Activated naive CD4-positive, alpha-beta T cell treated with anti-CD3 and anti-CD28 coated beads for 36 hours (primary cell): ENCODE measurements around the gene RGS7. TPM values are rescaled to one million over a fixed set of nuclear protein-coding genes. Genes with fewer than 3 reads are reported as not detected.
"Not testable (repeated sequence)": the region's sequence is repeated elsewhere in the genome, so short reads cannot be mapped to it uniquely, and the experiment has no call there.

Source experiments
- CTCF ChIA-PET: fragments of 350-600 bp; sonication (Branson Sonifier 250); formaldehyde crosslinking; loops from one replicate; lab custom pipeline; 2021; ENCODE audit warnings: antibody characterized with exemption; lab: Charles Lee
- DNase-seq: peaks from one replicate; pipeline ENCODE4 v3.0.0-alpha.2; 2020
- H3K27ac Mint-ChIP-seq: one replicate; pipeline ENCODE4 v1.8.0; 2021; ENCODE audit warnings: mild to moderate bottlenecking, mixed read lengths
- H3K27me3 Mint-ChIP-seq: one replicate; pipeline ENCODE4 v1.8.0; 2021; ENCODE audit warnings: low read depth, mixed read lengths
- H3K36me3 Mint-ChIP-seq: one replicate; pipeline ENCODE4 v1.8.0; 2021; ENCODE audit warnings: low read depth, mixed read lengths
- H3K4me1 Mint-ChIP-seq: one replicate; pipeline ENCODE4 v1.8.0; 2021; ENCODE audit warnings: low read depth, mixed read lengths
- H3K4me3 Mint-ChIP-seq: one replicate; pipeline ENCODE4 v1.8.0; 2021; ENCODE audit warnings: mild to moderate bottlenecking, moderate library complexity, mixed read lengths
- H3K9me3 Mint-ChIP-seq: one replicate; pipeline ENCODE4 v1.8.0; 2021; ENCODE audit warnings: mixed read lengths
- intact Hi-C: fragments of 100-400 bp; cut with micrococcal nuclease; formaldehyde crosslinking; loops from one replicate; pipeline ENCODE4 v1.15.1; 2023
- total RNA-seq, 2 experiments: library from RNA; stranded (reverse); gene quantifications; one replicate each; pipeline ENCODE4 v1.2.3, GENCODE V29; 2021

RGS7 gene
- total RNA-seq, 2 experiments from 2014 or later: not detected

DNA sequence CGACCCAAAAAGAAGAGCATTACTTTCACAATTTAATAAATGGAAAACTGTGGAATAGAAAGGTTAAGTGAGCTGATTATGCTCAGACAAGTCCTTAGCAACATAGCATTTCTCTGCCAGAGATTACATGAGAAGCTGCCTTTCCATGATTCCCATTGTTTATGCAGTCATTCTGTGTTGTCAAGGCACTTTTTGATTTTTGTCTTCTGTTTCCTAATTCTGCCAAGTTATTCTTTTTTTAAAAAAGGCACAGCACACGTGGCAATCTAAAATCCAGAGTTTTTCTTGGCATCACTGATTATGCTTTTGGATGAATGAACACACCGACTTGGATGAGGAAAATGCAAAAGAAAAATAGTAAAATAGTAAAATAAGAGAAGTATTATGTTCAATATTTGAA, 185.0 kb downstream of the RGS7 start:
- no peaks in the 10 kb centered on the region for H3K36me3 Mint-ChIP-seq
- no peak overlapping the region for H3K4me3 Mint-ChIP-seq
- no peaks in the 10 kb centered on the region for H3K9me3 Mint-ChIP-seq
- DNase-seq: no peak
- CTCF ChIA-PET: no interaction called here
- H3K27ac Mint-ChIP-seq: no peak overlapping the region
- no peaks in the 10 kb centered on the region for H3K4me1 Mint-ChIP-seq
- intact Hi-C loops: no loop called here
- no peaks in the 10 kb centered on the region for H3K27me3 Mint-ChIP-seq

DNA sequence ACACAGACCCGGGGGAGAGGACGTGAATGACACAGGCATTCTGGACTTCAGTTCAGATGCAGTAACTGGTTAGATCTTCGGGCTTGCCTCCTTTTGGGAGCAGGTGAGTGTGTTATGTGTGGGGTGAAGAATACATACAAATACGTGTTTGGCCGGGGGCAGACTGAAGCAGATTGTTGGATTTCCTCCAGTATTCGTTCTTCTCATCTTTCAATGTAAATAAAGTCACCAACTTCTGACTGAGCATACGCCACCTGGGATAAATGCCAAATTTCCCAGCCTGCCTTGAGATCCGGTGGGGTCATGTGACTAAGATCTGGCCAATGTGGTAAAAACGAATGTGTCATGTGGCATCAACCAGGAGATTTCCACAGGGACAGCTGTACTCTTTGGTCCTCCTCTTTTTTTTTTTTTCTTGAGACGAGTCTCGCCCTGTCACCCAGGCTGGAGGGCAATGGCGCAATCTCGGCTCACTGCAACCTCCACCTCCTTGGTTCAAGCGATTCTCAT, 189.8 kb downstream of the RGS7 start:
- peaks cover 2% of the 10 kb centered on the region for H3K9me3 Mint-ChIP-seq
- DNase-seq: no peak
- no peak overlapping the region for H3K27ac Mint-ChIP-seq
- CTCF ChIA-PET: no interaction called here
- no peaks in the 10 kb centered on the region for H3K4me1 Mint-ChIP-seq
- intact Hi-C loops: no loop called here
- H3K27me3 Mint-ChIP-seq: no peaks in the 10 kb centered on the region
- no peak overlapping the region for H3K4me3 Mint-ChIP-seq
- H3K36me3 Mint-ChIP-seq: no peaks in the 10 kb centered on the region

DNA sequence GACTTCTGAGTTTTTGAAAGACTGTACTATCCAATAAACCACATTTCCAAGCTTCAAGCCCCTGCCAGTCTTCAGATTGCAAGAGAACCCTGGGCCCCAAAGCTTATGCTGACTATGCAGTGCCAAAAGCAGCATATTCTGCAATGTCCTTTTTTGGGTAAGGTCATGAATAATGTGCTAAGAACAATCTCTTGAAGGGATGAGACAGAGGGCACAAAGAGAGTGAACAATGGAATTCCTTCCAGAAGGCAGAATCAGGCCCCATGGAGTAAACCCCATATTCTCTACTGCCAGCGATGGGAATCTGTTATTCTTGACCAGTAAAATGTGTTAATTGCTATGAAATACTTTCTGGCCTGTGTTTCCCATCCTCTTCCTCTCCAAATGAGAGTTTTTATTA, 190.4 kb downstream of the RGS7 start:
- no peaks in the 10 kb centered on the region for H3K36me3 Mint-ChIP-seq
- intact Hi-C loops: no loop called here
- H3K4me3 Mint-ChIP-seq: no peak overlapping the region
- no peaks in the 10 kb centered on the region for H3K27me3 Mint-ChIP-seq
- H3K27ac Mint-ChIP-seq: no peak overlapping the region
- DNase-seq: no peak
- CTCF ChIA-PET: no interaction called here
- H3K9me3 Mint-ChIP-seq: peaks cover 2% of the 10 kb centered on the region
- no peaks in the 10 kb centered on the region for H3K4me1 Mint-ChIP-seq

DNA sequence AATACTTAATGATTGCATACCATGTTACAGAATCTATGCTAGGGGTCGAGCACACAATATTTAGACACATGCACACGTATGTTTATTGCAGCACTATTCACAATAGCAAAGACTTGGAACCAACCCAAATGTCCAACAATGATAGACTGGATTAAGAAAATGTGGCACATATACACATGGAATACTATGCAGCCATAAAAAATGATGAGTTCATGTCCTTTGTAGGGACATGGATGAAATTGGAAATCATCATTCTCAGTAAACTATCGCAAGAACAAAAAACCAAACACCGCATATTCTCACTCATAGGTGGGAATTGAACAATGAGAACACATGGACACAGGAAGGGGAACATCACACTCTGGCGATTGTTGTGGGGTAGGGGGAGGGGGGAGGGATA, 191.7 kb downstream of the RGS7 start:
- CTCF ChIA-PET, H3K9me3 Mint-ChIP-seq, H3K27me3 Mint-ChIP-seq, H3K4me3 Mint-ChIP-seq, intact Hi-C loops, H3K27ac Mint-ChIP-seq, H3K4me1 Mint-ChIP-seq, DNase-seq, H3K36me3 Mint-ChIP-seq: not testable (repeated sequence)

DNA sequence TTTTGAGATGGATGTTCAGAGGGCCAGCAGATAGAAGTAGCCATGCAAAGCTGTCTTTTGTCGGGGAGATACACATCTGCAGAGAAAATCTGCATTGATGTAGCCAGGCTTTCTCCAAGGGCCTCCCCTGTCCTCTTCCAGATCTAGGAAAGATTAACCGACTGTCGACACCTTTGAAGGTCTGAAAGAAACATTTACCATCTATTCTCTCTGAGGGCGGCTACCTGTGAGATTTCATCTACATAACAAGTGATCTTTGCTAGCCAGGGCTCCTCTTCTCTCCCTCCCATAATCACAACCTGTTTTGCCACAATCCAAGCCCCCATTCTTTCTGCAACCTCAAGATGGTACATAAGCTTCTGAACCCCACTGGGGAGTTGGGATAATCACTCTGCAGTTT, 193.6 kb downstream of the RGS7 start:
- no peaks in the 10 kb centered on the region for H3K27me3 Mint-ChIP-seq
- no peak overlapping the region for H3K27ac Mint-ChIP-seq
- H3K4me3 Mint-ChIP-seq: no peak overlapping the region
- H3K9me3 Mint-ChIP-seq: peaks cover 2% of the 10 kb centered on the region
- H3K4me1 Mint-ChIP-seq: no peaks in the 10 kb centered on the region
- DNase-seq: no peak
- H3K36me3 Mint-ChIP-seq: no peaks in the 10 kb centered on the region
- CTCF ChIA-PET: no interaction called here
- intact Hi-C loops: no loop called here

GRCh38 chr1:241161188-241161689, 195.8 kb downstream of the RGS7 start:
- intact Hi-C loops: no loop called here
- H3K9me3 Mint-ChIP-seq: peaks cover 2% of the 10 kb centered on the region
- CTCF ChIA-PET: no interaction called here
- no peak overlapping the region for H3K4me3 Mint-ChIP-seq
- no peaks in the 10 kb centered on the region for H3K36me3 Mint-ChIP-seq
- H3K27ac Mint-ChIP-seq: no peak overlapping the region
- DNase-seq: no peak
- no peaks in the 10 kb centered on the region for H3K4me1 Mint-ChIP-seq
- no peaks in the 10 kb centered on the region for H3K27me3 Mint-ChIP-seq

GRCh38 chr1:241157435-241157834, 199.6 kb downstream of the RGS7 start:
- no peak for DNase-seq
- no peaks in the 10 kb centered on the region for H3K36me3 Mint-ChIP-seq
- H3K9me3 Mint-ChIP-seq: peaks cover 3% of the 10 kb centered on the region
- CTCF ChIA-PET: no interaction called here
- no peak overlapping the region for H3K4me3 Mint-ChIP-seq
- intact Hi-C loops: no loop called here
- H3K27me3 Mint-ChIP-seq: no peaks in the 10 kb centered on the region
- H3K27ac Mint-ChIP-seq: no peak overlapping the region
- no peaks in the 10 kb centered on the region for H3K4me1 Mint-ChIP-seq

DNA sequence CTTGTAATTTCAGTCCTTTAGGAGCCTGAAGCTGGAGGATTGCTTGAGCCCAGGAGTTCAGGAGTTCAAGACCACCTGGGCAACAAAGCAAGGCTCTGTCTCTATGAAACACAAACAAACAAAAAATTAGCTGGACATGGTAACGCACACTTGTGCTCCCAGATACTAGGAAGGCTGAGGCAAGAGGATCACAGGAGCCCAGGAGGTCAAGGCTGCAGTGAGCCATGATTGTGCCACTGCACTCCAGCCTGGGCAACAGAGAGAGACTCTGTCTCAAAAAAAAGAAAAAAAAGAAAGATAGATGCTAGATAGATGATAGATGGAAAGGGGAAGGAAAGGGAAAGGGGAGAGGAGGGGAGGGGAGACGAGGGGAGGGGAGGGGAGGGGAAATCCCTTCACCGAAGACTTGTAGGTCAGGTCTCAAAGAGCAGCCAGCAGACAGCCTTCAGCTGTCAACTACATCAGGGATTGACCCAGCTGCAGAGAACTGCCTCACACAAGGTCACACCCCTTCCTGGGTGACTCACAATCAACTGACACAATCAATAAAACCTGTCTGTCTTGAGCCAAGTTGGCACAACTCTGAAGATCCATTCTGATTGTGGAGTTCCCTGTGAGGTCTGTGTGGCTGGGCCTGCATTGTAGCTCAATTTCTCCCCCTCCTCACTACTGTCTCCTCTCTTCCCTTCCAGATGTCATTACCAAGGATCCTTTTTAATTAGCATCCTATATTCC, 200.6 kb downstream of the RGS7 start:
- Mint-ChIP-seq H3K4me3 (no peak overlapping the region), H3K27me3 (no peaks in the 10 kb centered on the region), H3K4me1 (no peaks in the 10 kb centered on the region), H3K9me3 (peaks cover 3% of the 10 kb centered on the region), H3K27ac (no peak overlapping the region), H3K36me3 (no peaks in the 10 kb centered on the region)
- CTCF ChIA-PET: no interaction called here
- intact Hi-C loops: no loop called here
- DNase-seq: no peak

DNA sequence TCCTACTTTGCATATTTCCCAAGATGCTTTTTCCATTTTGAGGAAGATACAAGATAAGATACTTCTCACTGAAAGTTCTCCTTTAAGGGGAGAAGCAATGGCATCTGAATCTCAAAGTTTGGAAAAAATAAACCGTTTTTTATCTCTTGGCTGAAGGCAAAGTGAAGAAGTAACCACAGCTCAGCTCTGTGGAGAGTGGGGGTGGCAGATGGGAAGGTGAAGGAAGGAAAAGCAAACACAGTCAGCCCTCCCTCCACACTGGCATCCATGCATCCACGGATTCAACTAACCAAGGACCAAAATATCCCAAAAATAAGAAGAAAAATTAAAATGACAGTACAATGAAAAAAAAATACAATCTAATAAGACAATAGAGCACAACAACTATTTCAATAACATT, 211.1 kb downstream of the RGS7 start:
- CTCF ChIA-PET: no interaction called here
- peaks cover 2% of the 10 kb centered on the region for H3K27me3 Mint-ChIP-seq
- peaks cover 3% of the 10 kb centered on the region for H3K9me3 Mint-ChIP-seq
- intact Hi-C loops: no loop called here
- H3K4me1 Mint-ChIP-seq: no peaks in the 10 kb centered on the region
- no peak overlapping the region for H3K27ac Mint-ChIP-seq
- DNase-seq: no peak
- H3K4me3 Mint-ChIP-seq: no peak overlapping the region
- H3K36me3 Mint-ChIP-seq: no peaks in the 10 kb centered on the region

DNA sequence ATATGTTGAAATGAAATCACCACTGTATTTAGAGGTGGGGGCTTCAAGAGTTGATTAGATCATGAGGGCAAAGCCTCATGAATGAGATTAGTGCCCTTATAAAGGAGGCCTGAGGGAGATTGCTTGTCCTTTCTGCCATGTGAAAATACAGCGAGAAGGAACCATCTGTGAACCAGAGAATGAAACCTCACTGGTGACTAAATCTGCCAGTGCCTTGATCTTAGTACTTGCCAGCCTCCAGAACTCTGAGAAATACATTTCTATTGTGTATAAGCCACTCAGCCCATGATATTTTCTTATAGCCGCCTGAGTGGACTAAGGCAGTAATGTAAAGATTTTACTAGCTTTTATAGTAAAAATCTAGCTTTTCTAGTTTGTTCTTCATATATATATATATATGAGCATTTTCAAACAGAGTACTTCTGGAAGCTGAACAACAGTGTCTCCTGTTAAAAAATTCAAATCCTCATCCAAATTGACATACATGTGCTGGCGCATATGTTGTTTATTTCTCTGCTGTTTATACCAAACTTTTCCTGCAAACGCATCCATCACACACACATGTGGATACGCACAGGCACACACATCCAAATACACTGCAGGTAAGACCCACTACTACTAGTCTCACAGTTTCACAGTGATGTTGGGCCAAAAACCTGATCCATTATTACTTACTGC, 213.1 kb downstream of the RGS7 start:
- intact Hi-C loops: no loop called here
- Mint-ChIP-seq H3K4me3 (no peak overlapping the region), H3K27ac (no peak overlapping the region), H3K36me3 (no peaks in the 10 kb centered on the region), H3K27me3 (peaks cover 1% of the 10 kb centered on the region), H3K4me1 (no peaks in the 10 kb centered on the region), H3K9me3 (peaks cover 3% of the 10 kb centered on the region)
- CTCF ChIA-PET: no interaction called here
- no peak for DNase-seq

DNA sequence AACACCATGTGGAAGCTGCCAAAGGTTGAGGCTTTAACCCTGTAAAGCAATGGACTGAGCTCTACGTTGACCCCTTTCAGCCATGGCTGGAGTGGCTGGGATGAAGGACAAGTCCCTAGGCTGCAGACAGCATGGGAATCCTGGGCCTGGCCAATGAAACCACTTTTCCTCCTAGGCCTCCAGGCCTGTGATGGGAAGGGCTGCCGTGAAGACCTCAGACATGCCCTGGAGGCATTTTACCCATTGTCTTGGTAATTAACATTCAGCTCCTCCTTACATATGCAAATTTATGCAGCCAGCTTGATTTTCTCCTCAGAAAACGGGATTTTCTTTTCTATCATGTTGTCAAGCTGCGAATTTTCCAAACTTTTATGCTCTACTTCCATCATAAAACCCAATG, 214.5 kb downstream of the RGS7 start:
- CTCF ChIA-PET: no interaction called here
- Mint-ChIP-seq H3K27ac (no peak overlapping the region), H3K9me3 (peaks cover 4% of the 10 kb centered on the region), H3K4me3 (no peak overlapping the region), H3K36me3 (no peaks in the 10 kb centered on the region), H3K27me3 (no peaks in the 10 kb centered on the region), H3K4me1 (no peaks in the 10 kb centered on the region)
- intact Hi-C loops: no loop called here
- no peak for DNase-seq

GRCh38 chr1:241141646-241142045, 215.4 kb downstream of the RGS7 start:
- H3K27me3 Mint-ChIP-seq, CTCF ChIA-PET, H3K27ac Mint-ChIP-seq, H3K4me1 Mint-ChIP-seq, H3K36me3 Mint-ChIP-seq, intact Hi-C loops, H3K9me3 Mint-ChIP-seq, DNase-seq, H3K4me3 Mint-ChIP-seq: not testable (repeated sequence)

GRCh38 chr1:241140670-241141069, 216.3 kb downstream of the RGS7 start:
- CTCF ChIA-PET: interaction anchor here (0.6 kb wide), 1 partner anchor 158 kb away, joined by 3 read pairs; no protein-coding TSS in a partner anchor
- no peaks in the 10 kb centered on the region for H3K4me1 Mint-ChIP-seq
- DNase-seq: no peak
- intact Hi-C loops: no loop called here
- H3K27me3 Mint-ChIP-seq: no peaks in the 10 kb centered on the region
- H3K27ac Mint-ChIP-seq: no peak overlapping the region
- H3K36me3 Mint-ChIP-seq: no peaks in the 10 kb centered on the region
- H3K9me3 Mint-ChIP-seq: peaks cover 4% of the 10 kb centered on the region
- no peak overlapping the region for H3K4me3 Mint-ChIP-seq
